Breast epithelium (tissue), 4 donors: Measurements from ENCODE around the gene TFE3. TPM values are rescaled to one million over a fixed set of nuclear protein-coding genes. Genes with fewer than 3 reads are reported as not detected.

Experiments used
- DNase-seq, 2 donors: peaks; one replicate each; pipeline ENCODE4 v3.0.0-alpha.2; 2019; ENCODE audit warnings: low spot score in 2 of 2
- H3K27ac ChIP-seq, 2 donors: fragments of 200-600 bp; sonication (generic) in 1 of 2; one replicate each; pipeline ENCODE4 v1.5.1; 2016 to 2019; ENCODE audit warnings: mild to moderate bottlenecking in 1 of 2
- H3K27me3 ChIP-seq, 2 donors: fragments of 200-600 bp; sonication (generic) in 1 of 2; one replicate each; pipeline versions ENCODE4 v1.5.1 to v1.6.0; 2017 to 2019; ENCODE audit warnings: control low read depth in 1 of 2, mild to moderate bottlenecking in 1 of 2
- H3K36me3 ChIP-seq: fragments of 200-600 bp; one replicate; pipeline ENCODE4 v1.5.1; 2019
- H3K4me1 ChIP-seq, 2 donors: fragments of 200-600 bp; sonication (generic); one replicate each; pipeline ENCODE4 v1.5.1; 2016 to 2019; ENCODE audit warnings: control low read depth in 1 of 2
- H3K4me3 ChIP-seq, 3 donors: fragments of 200-600 bp; sonication (generic); 1 replicate in 2 of 3; 2 replicates in 1 of 3; pipeline ENCODE4 v1.5.1; 2016 to 2019; ENCODE audit warnings: mild to moderate bottlenecking in 3 of 3, moderate library complexity in 2 of 3
- H3K9me3 ChIP-seq, 2 donors: fragments of 200-600 bp; sonication (generic) in 1 of 2; one replicate each; pipeline ENCODE4 v1.5.1; 2016 to 2019; ENCODE audit warnings: control low read depth in 1 of 2
- CTCF ChIP-seq, 3 donors: fragments of 450-650 bp; IDR thresholded peaks; one replicate each; pipeline ENCODE4 v1.5.1; 2016 to 2017; ENCODE audit warnings: antibody characterized with exemption in 3 of 3, mild to moderate bottlenecking in 3 of 3, moderate library complexity in 3 of 3
- POLR2A ChIP-seq: fragments of 450-650 bp; IDR thresholded peaks from one replicate; pipeline ENCODE4 v1.6.1; 2016; ENCODE audit warnings: antibody characterized with exemption, mild to moderate bottlenecking, moderate library complexity
- POLR2AphosphoS5 ChIP-seq, 3 donors: sonication (generic); formaldehyde crosslinking; IDR thresholded peaks; one replicate each; pipeline ENCODE4 v1.6.1; 2017; ENCODE audit warnings: antibody characterized with exemption in 3 of 3
- intact Hi-C: fragments of 100-400 bp; cut with DNase I; formaldehyde crosslinking; loops from one replicate; pipeline ENCODE4 v1.15.1; 2023; ENCODE audit warnings: low total_unique reads
- total RNA-seq, 3 donors: library from RNA; depleted of rRNA; stranded (reverse); fragments of >200 nt; gene quantifications; one replicate each; pipeline ENCODE4 v1.1.0, GENCODE V29; 2016

Gene TFE3
- total RNA-seq, 3 donors from 2014 or later: 44.1 to 93.3 (median 52.1) TPM

GRCh38 chrX:49060914-49061313 lies 17.8 kb upstream of the TFE3 start:
- H3K36me3 ChIP-seq: no peaks in the 10 kb centered on the region
- H3K4me3 ChIP-seq: no peak overlapping the region
- intact Hi-C loops: no loop called here
- H3K27ac ChIP-seq: peak overlapping the region; percentile 35 to 87
- peaks cover 0 to 26% of the 10 kb centered on the region in 2 donors for H3K27me3 ChIP-seq
- TF ChIP-seq POLR2A (no peak), CTCF (IDR thresholded peaks at IDR 0.05) (no peak), POLR2AphosphoS5 (IDR thresholded peaks at IDR 0.05) (no peak)
- H3K9me3 ChIP-seq: no peaks in the 10 kb centered on the region
- H3K4me1 ChIP-seq: no peaks in the 10 kb centered on the region
- no peak for DNase-seq

GRCh38 chrX:49059681-49060085 lies 16.5 kb upstream of the TFE3 start:
- no peaks in the 10 kb centered on the region for H3K4me1 ChIP-seq
- no peaks in the 10 kb centered on the region for H3K36me3 ChIP-seq
- TF ChIP-seq POLR2A: no peak
- no peak for TF ChIP-seq POLR2AphosphoS5 (IDR thresholded peaks at IDR 0.05)
- no peak for TF ChIP-seq CTCF (IDR thresholded peaks at IDR 0.05)
- peak overlapping the region in 2 of 3 donors; percentile 53 to 67 for H3K4me3 ChIP-seq
- peaks cover 0 to under 1% of the 10 kb centered on the region in 2 donors for H3K9me3 ChIP-seq
- peaks cover 0 to 20% of the 10 kb centered on the region in 2 donors for H3K27me3 ChIP-seq
- intact Hi-C loops: no loop called here
- H3K27ac ChIP-seq: peak overlapping the region; percentile 83 to 87
- DNase-seq: no peak

- peaks cover 4 to 5% of the 10 kb centered on the region in 2 donors for H3K9me3 ChIP-seq
- peak overlapping the region in 2 of 3 donors; percentile 53 to 67 for H3K4me3 ChIP-seq
- no peaks in the 10 kb centered on the region for H3K4me1 ChIP-seq
- TF ChIP-seq CTCF (IDR thresholded peaks at IDR 0.05) (no peak), POLR2A (no peak), POLR2AphosphoS5 (IDR thresholded peaks at IDR 0.05) (no peak)
- peaks cover 0 to 20% of the 10 kb centered on the region in 2 donors for H3K27me3 ChIP-seq
- no peaks in the 10 kb centered on the region for H3K36me3 ChIP-seq
- peak overlapping the region; percentile 83 to 87 for H3K27ac ChIP-seq
- DNase-seq: no peak
- intact Hi-C loops: no loop called here
Measured at GRCh38 chrX:49059201-49059600, 16.0 kb upstream of the TFE3 start.

GRCh38 chrX:49058794-49059193 lies 15.6 kb upstream of the TFE3 start, which contains the start of gene CCDC120:
TSS of gene CCDC120 (plus strand) at chrX:49058999. CDS start at chrX:49062042, 3,043 bp downstream.
- Histone ChIP-seq H3K27ac (peak within 1 kb of the TSS; percentile 83 to 87), H3K36me3 (no peaks in the 10 kb centered on the region), H3K4me1 (no peaks in the 10 kb centered on the region), H3K4me3 (peak within 1 kb of the TSS in 2 of 3 donors; percentile 53 to 67), H3K9me3 (peaks cover 5 to 8% of the 10 kb centered on the region in 2 donors), H3K27me3 (peaks cover 0 to 17% of the 10 kb centered on the region in 2 donors)
- no peak for TF ChIP-seq POLR2A
- TF ChIP-seq POLR2AphosphoS5 (IDR thresholded peaks at IDR 0.05): peak in 1 of 3 donors; percentile 55
- intact Hi-C loops: no loop called here
- DNase-seq: peak in 1 of 2 donors; percentile 52

GRCh38 chrX:49054073-49054762 lies 11.1 kb upstream of the TFE3 start:
- Histone ChIP-seq H3K9me3 (peaks cover 5 to 8% of the 10 kb centered on the region in 2 donors), H3K27me3 (peaks cover 0 to 19% of the 10 kb centered on the region in 2 donors), H3K4me3 (peak overlapping the region; percentile 65 to 73 (median 71)), H3K4me1 (no peaks in the 10 kb centered on the region), H3K36me3 (no peaks in the 10 kb centered on the region), H3K27ac (peak overlapping the region; percentile 92 to 93)
- TF ChIP-seq POLR2A (no peak), POLR2AphosphoS5 (IDR thresholded peaks at IDR 0.05) (no peak), CTCF (IDR thresholded peaks at IDR 0.05) (no peak)
- no peak for DNase-seq
- intact Hi-C loops: no loop called here
